ENCODE measurements around the gene SNPH. TPM values are rescaled to one million over a fixed set of nuclear protein-coding genes. Genes with fewer than 3 reads are reported as not detected.
A peak's percentile ranks its signal among the peaks of the same experiment; 100 is the strongest.

The SNPH gene
- total RNA-seq, 1 experiment from 2014 or later, result 21.4 TPM

DNA sequence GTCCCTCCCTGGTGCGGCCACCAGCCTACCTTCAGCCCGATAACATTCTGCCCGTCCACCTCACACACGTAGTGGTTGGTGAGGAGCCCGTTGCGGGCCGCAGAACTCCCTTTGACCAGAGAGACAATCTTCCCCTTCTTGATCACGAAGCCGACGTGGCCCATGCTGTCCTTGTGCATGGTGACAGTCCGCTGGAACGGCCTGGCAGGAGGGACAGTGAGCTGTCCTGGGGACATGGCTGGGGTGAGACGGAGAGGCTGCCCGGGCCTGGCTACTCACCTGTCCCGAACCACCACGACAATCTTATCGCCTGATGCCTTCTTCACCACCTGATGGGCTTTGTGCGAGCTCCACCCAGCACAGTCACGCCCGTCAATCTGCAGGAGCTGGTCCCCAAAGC lies 46.2 kb downstream of the SNPH start:
- DNase-seq, result no peak
- ChIA-PET CTCF (no interaction called here), POLR2A (ENCODE audit: unreplicated experiment) (no interaction called here)
- no peaks in the 10 kb centered on the region for H3K36me3 ChIP-seq (ENCODE audit: low read depth, low read length)
- no TSS peak for BruUV-seq (replicated peaks)
- ATAC-seq, result no peak
- H2AFZ ChIP-seq (ENCODE audit: low read length), result no peak overlapping the region
- peaks cover 5% of the 10 kb centered on the region for H3K4me1 ChIP-seq (ENCODE audit: insufficient read depth, low read length)
- intact Hi-C loops (cut with micrococcal nuclease), result no loop called here
- no peak overlapping the region for H3K4me2 ChIP-seq (ENCODE audit: low read length)
- no peaks in the 10 kb centered on the region for H3K9me2 ChIP-seq (replicated peaks; ENCODE audit: low read length)
- H3K27ac ChIP-seq (ENCODE audit: low read length), result no peak overlapping the region
- H3K79me2 ChIP-seq (ENCODE audit: low read length), result no peaks in the 10 kb centered on the region
- no peaks in the 10 kb centered on the region for H3F3A ChIP-seq (ENCODE audit: low read length, unreplicated experiment)
- no peaks in the 10 kb centered on the region for H3K9me3 ChIP-seq (ENCODE audit: low read length)
- H3K27me3 ChIP-seq (ENCODE audit: low read length), result no peaks in the 10 kb centered on the region
- H4K20me1 ChIP-seq (ENCODE audit: low read length), result no peaks in the 10 kb centered on the region
- no peak overlapping the region for H3K4me3 ChIP-seq (ENCODE audit: low read length)
- H3K9ac ChIP-seq (ENCODE audit: low read length), result no peak overlapping the region
- TF ChIP-seq EZH2phosphoT487 (IDR thresholded peaks at IDR 0.05; ENCODE audit: borderline replicate concordance, low read length) (no peak), EZH2 (IDR thresholded peaks at IDR 0.05; ENCODE audit: low read length, unreplicated experiment) (no peak)
- TF ChIP-seq, protein P1, sequence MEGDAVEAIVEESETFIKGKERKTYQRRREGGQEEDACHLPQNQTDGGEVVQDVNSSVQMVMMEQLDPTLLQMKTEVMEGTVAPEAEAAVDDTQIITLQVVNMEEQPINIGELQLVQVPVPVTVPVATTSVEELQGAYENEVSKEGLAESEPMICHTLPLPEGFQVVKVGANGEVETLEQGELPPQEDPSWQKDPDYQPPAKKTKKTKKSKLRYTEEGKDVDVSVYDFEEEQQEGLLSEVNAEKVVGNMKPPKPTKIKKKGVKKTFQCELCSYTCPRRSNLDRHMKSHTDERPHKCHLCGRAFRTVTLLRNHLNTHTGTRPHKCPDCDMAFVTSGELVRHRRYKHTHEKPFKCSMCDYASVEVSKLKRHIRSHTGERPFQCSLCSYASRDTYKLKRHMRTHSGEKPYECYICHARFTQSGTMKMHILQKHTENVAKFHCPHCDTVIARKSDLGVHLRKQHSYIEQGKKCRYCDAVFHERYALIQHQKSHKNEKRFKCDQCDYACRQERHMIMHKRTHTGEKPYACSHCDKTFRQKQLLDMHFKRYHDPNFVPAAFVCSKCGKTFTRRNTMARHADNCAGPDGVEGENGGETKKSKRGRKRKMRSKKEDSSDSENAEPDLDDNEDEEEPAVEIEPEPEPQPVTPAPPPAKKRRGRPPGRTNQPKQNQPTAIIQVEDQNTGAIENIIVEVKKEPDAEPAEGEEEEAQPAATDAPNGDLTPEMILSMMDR (conservative IDR thresholded peaks at IDR 0.05; ENCODE audit: low read depth, low read length), result no peak

DNA sequence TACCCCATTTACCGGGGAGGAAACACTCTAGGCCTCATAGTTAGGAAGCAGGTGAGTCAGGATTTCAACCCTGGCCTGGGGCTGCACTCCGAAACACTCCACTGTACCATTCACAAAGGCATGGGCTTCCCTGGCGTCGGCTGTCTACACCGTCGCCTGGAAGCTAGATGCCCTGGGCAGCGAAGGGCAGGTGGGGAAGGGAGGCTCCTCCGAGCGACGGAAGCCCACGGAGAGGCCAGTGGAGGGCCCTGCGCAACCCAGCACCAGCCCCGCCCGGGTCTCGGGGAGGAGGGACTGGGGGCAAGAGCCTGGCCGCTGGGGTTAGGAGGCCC lies 46.8 kb downstream of the SNPH start:
- TF ChIP-seq EZH2phosphoT487 (IDR thresholded peaks at IDR 0.05; ENCODE audit: borderline replicate concordance, low read length) (no peak), EZH2 (IDR thresholded peaks at IDR 0.05; ENCODE audit: low read length, unreplicated experiment) (no peak)

DNA sequence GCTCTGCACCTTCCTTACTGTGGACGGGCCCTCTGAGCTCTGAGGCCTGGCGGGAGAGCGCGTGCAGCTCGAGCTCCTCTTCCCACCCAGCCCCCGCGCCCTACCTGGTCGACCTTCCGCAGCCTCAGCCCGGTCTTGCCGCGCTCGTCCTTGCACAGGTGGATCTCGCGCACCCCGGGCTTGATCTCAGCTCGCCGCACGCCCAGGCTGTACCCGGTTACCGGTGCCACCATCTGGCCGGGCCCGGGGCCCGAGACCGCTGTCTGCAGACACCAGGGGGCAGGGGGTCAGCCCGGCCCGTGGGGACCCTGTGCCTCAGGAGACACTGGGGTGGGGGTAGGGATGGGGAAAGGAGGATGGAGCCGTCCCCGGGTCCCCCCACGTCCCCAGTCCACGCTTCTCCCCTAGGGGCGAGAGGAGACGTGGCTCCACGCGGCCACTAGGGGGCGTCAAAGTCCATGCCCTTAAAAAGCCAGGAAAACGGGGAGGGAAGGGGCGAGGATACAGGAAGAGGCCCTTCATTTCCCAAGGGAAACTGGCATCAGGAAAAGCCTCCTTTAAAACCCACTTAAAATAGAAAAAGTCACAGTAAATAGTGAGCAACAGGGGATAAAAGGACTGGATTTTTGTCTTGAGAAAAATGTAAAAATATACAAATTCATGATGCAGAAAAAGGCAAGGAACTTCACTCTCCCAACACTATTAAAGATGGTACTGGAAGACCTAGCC lies 47.3 kb downstream of the SNPH start:
- H3K79me2 ChIP-seq (ENCODE audit: low read length), result no peaks in the 10 kb centered on the region
- intact Hi-C loops (cut with micrococcal nuclease), result loop anchor here (1.0 kb wide), 1 partner anchor 124 kb away; no protein-coding TSS in a partner anchor
- H3K9me3 ChIP-seq (ENCODE audit: low read length), result no peaks in the 10 kb centered on the region
- no peak overlapping the region for H3K27ac ChIP-seq (ENCODE audit: low read length)
- no peaks in the 10 kb centered on the region for H3K36me3 ChIP-seq (ENCODE audit: low read depth, low read length)
- H3F3A ChIP-seq (ENCODE audit: low read length, unreplicated experiment), result no peaks in the 10 kb centered on the region
- peak overlapping the region; percentile 18; the same call in 1 of the 2 replicates for H2AFZ ChIP-seq (ENCODE audit: low read length)
- H3K9me2 ChIP-seq (replicated peaks; ENCODE audit: low read length), result no peaks in the 10 kb centered on the region
- TF ChIP-seq, protein P1 (conservative IDR thresholded peaks at IDR 0.05; ENCODE audit: low read depth, low read length), result peak; percentile 99
- TF ChIP-seq EZH2 (IDR thresholded peaks at IDR 0.05; ENCODE audit: low read length, unreplicated experiment), result no peak
- no peaks in the 10 kb centered on the region for H3K27me3 ChIP-seq (ENCODE audit: low read length)
- ATAC-seq (peak; percentile 86), DNase-seq (peak; percentile 83)
- peaks cover 5% of the 10 kb centered on the region for H3K4me1 ChIP-seq (ENCODE audit: insufficient read depth, low read length)
- ChIA-PET CTCF (no interaction called here), POLR2A (ENCODE audit: unreplicated experiment) (no interaction called here)
- 0 out of 2 replicates have a peak overlapping the region, but pooled peaks have one; percentile 10 for H3K4me2 ChIP-seq (ENCODE audit: low read length)
- no TSS peak for BruUV-seq (replicated peaks)
- no peak overlapping the region for H3K9ac ChIP-seq (ENCODE audit: low read length)
- no peaks in the 10 kb centered on the region for H4K20me1 ChIP-seq (ENCODE audit: low read length)
- no peak overlapping the region for H3K4me3 ChIP-seq (ENCODE audit: low read length)

More for the DNA sequence above, 46.8 kb downstream of the SNPH start:
- no peaks in the 10 kb centered on the region for H3K27me3 ChIP-seq (ENCODE audit: low read length)
- H3K4me3 ChIP-seq (ENCODE audit: low read length), result no peak overlapping the region
- no peak for DNase-seq
- no peaks in the 10 kb centered on the region for H3K36me3 ChIP-seq (ENCODE audit: low read depth, low read length)
- peaks cover 5% of the 10 kb centered on the region for H3K4me1 ChIP-seq (ENCODE audit: insufficient read depth, low read length)
- no peaks in the 10 kb centered on the region for H3K9me2 ChIP-seq (replicated peaks; ENCODE audit: low read length)
- H3K27ac ChIP-seq (ENCODE audit: low read length), result no peak overlapping the region
- ATAC-seq, result no peak
- BruUV-seq (replicated peaks), result no TSS peak
- no peaks in the 10 kb centered on the region for H4K20me1 ChIP-seq (ENCODE audit: low read length)
- H2AFZ ChIP-seq (ENCODE audit: low read length), result no peak overlapping the region
- H3K79me2 ChIP-seq (ENCODE audit: low read length), result no peaks in the 10 kb centered on the region
- no peak overlapping the region for H3K4me2 ChIP-seq (ENCODE audit: low read length)
- H3F3A ChIP-seq (ENCODE audit: low read length, unreplicated experiment), result no peaks in the 10 kb centered on the region
- intact Hi-C loops (cut with micrococcal nuclease), result loop anchor here (1.0 kb wide), 1 partner anchor 124 kb away; no protein-coding TSS in a partner anchor
- no peaks in the 10 kb centered on the region for H3K9me3 ChIP-seq (ENCODE audit: low read length)
- POLR2A ChIA-PET (ENCODE audit: unreplicated experiment), result no interaction called here
- no peak overlapping the region for H3K9ac ChIP-seq (ENCODE audit: low read length)
- CTCF ChIA-PET, result no interaction called here
